Suprapubic skin (tissue), 4 donors: ENCODE results near the gene MAN2B1.
"Not testable (repeated sequence)": the region's sequence is repeated elsewhere in the genome, so short reads cannot be mapped to it uniquely, and the experiment has no call there.

Source experiments
- CTCF ChIP-seq, 2 donors: fragments of 200-600 bp in 1 of 2; fragments of 450-650 bp in 1 of 2; sonication (generic) in 1 of 2; IDR thresholded peaks; one replicate each; pipeline ENCODE4 v1.5.1; 2016 to 2019; ENCODE audit warnings: antibody characterized with exemption in 2 of 2, mild to moderate bottlenecking in 1 of 2, moderate library complexity in 1 of 2
- EP300 ChIP-seq: sonication (generic); formaldehyde crosslinking; IDR thresholded peaks from one replicate; pipeline ENCODE4 v1.6.1; 2017; ENCODE audit warnings: antibody characterized with exemption
- POLR2A ChIP-seq, 2 donors: fragments of 450-650 bp; IDR thresholded peaks; one replicate each; pipeline ENCODE4 v1.6.1; 2017; ENCODE audit warnings: antibody characterized with exemption in 2 of 2, mild to moderate bottlenecking in 2 of 2, moderate library complexity in 2 of 2
- POLR2AphosphoS5 ChIP-seq, 3 donors: sonication (generic); formaldehyde crosslinking; IDR thresholded peaks; one replicate each; pipeline ENCODE4 v1.6.1; 2017; ENCODE audit warnings: antibody characterized with exemption in 3 of 3

- peak in 1 of 2 donors; percentile 37 for TF ChIP-seq CTCF (IDR thresholded peaks at IDR 0.05)
- TF ChIP-seq POLR2A (IDR thresholded peaks at IDR 0.05); EP300; POLR2AphosphoS5 (IDR thresholded peaks at IDR 0.05): not testable (repeated sequence)
Measured at GRCh38 chr19:12712077-12712476, 45.5 kb upstream of the MAN2B1 start.
